ENCODE results near the gene TCFL5.
"Not testable (repeated sequence)": the region's sequence is repeated elsewhere in the genome, so short reads cannot be mapped to it uniquely, and the experiment has no call there.

TCFL5 gene

DNA sequence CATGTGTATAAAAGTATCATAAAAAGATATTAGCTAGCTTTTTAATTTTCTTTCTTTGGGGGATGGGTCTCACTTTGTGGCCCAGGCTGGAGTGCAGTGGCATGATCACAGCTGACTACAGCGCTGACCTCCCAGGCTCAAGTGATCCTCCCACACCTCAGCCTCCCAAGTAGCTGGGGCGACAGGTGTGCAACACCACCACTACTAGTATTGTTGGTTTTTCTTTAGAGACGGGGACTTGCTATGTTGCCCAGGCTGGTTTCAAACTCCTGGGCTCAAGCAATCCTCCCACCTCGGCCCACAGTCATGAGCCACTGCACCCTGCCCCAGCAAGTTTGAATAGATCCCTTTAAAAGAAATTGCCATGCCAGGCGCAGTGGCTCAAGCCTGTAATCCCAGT, 6.5 kb downstream of the TCFL5 start:
- DNase-seq (ENCODE audit: low spot score), result no peak

- DNase-seq (ENCODE audit: low spot score), result no peak
Measured at GRCh38 chr20:62854121-62854520, 7.5 kb downstream of the TCFL5 start.

- DNase-seq (ENCODE audit: low spot score), result not testable (repeated sequence)
Measured at GRCh38 chr20:62853304-62853703, 8.3 kb downstream of the TCFL5 start.

DNA sequence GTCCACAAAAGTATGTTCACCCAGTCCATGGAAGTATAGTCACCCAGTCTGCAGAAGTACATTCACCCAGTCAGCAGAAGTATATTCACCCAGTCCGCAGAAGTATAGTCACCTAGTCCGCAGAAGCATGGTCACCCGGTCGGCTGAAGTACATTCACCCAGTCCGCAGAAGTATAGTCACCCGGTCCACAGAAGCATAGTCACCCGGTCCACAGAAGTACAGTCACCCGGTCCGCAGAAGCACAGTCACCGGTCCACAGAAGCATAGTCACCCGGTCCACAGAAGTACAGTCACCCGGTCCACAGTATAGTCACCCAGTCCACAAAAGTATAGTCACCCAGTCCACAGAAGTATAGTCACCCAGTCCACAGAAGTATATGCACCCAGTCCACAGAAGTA, 8.8 kb downstream of the TCFL5 start:
- no peak for DNase-seq (ENCODE audit: low spot score)

DNA sequence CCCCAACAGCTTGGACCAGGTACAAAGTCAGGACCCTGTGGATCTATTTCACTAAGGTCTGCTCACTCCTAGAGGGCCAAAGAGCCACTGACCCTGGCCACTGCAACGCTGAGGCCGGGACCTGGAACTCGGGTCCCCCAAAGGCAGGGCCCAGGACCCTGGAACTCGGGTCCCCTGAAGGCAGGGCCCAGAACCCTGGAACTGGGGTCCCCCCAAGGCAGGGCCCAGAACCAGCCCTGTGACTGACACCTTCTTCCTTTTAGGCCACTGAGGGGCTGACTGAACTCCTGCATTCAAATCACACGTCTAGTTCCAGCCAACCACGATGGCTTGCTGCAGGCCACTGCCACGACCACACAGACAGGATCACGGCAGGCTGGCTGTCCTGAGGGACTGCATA, 9.4 kb downstream of the TCFL5 start:
- no peak for DNase-seq (ENCODE audit: low spot score)

DNA sequence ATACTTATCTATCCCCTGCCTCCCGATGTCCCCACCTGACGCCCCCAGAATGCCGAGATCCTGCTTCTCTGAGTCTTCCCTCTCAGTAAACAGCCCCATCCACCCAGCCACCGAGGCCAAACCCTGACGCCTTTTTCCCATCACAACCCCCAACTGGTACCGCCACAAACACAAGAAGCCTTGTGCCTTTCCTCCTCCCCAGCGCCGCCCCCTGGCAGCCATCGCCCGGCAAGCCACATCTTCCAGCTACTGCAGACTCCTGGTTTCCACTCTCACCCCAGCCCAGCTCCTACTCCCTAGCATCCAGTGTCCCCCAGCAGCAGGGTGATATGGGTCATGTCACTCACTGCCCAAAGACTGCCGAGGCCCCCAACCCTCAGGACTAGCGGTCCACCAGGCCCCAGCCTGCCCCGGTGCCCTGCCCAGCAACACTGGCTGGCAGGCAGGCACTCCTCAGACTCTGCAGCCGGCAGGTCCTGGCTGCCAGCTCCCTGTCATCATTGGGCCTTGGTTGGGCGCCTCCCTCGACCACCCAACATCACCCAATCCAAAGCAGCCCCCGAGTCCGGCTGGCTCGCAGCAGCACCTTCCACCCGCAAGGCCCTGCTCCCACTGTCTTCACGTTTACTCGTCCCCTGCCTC, 11.2 kb downstream of the TCFL5 start:
- DNase-seq (ENCODE audit: low spot score), result peak; percentile 88

DNA sequence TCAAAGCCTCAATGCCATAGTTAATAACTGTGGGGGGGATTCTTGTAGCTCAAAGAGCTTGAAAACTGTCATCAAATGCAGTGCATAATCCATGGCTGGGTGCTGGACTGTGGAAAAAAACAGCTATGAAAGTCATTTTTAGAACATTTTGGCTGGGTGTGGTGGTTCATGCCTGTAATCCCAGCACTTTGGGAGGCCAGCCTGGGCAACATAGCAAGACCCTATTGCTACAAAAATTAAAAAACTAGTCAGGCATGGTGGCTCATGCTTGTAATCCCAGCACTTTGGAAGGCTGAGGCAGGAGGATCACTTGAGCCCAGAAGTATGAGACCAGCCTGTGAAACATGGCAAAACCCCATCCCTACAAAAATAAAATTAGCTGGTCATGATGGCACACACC, 12.2 kb downstream of the TCFL5 start:
- DNase-seq (ENCODE audit: low spot score), result no peak

- DNase-seq (ENCODE audit: low spot score), result not testable (repeated sequence)
Measured at GRCh38 chr20:62848917-62849316, 12.7 kb downstream of the TCFL5 start.

GRCh38 chr20:62846166-62846890, 15.3 kb downstream of the TCFL5 start:
- no peak for DNase-seq (ENCODE audit: low spot score)

DNA sequence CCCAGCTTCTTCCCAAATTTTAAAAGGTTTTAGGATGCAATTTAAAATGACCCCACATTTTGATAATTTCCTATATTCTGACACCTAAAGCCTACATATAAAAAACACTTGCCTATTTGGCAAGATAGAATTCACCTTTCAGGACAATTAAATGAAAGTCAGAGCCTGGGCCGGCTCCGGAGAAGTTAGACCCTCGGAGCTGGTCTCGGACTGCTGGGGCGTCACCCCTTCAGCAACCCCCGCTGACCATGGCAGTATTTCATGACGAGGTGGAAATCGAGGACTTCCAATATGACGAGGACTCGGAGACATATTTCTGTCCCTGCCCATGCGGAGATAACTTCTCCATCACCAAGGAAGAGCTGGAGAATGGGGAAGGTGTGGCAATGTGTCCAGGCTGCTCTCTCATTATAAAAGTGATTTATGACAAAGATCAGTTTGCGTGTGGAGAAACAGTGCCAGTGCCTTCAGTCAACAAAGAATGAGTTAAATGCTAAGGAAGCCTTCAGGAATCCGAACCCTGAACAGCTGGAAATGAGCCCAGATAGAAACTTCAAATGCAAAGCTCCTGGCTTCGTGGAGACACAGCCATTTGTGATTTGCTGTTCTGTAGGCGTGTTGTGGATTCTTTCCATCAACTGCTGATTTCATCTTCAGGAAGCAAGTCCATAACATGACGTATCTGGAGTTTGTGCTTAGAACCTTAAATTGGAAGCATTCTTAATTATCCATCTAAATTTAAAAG, 16.0 kb downstream of the TCFL5 start:
- DNase-seq (ENCODE audit: low spot score), result no peak

GRCh38 chr20:62844182-62844581, 17.4 kb downstream of the TCFL5 start:
- no peak for DNase-seq (ENCODE audit: low spot score)

- DNase-seq (ENCODE audit: low spot score), result no peak
Measured at GRCh38 chr20:62843656-62844055, 18.0 kb downstream of the TCFL5 start.

- no peak for DNase-seq (ENCODE audit: low spot score)
Measured at GRCh38 chr20:62841705-62842212, 19.9 kb downstream of the TCFL5 start.

GRCh38 chr20:62840244-62841197, 21.1 kb downstream of the TCFL5 start:
- DNase-seq (ENCODE audit: low spot score), result no peak

GRCh38 chr20:62839816-62840215, 21.8 kb downstream of the TCFL5 start:
- DNase-seq (ENCODE audit: low spot score), result no peak

DNA sequence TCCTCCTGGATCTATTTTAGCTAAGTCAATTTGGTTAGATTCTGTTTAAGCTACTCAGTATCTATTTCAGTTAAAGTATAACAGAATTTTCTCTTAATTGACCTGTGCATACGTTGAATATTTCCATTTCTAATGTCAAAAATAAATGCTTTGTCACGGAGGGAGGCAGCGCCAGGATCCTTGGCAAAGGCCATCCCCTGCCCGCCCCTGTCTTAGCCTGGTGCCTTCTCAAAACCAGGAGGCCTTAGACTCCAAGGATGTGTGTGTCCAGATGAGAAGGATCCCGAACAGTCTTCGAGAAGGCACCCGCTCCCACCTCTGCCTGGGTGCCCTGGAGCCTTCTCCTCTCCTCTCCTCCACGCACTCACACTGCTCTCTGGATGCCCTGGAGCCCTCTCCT, 22.4 kb downstream of the TCFL5 start:
- DNase-seq (ENCODE audit: low spot score), result no peak

- no peak for DNase-seq (ENCODE audit: low spot score)
Measured at GRCh38 chr20:62838128-62838891, 23.3 kb downstream of the TCFL5 start.

DNA sequence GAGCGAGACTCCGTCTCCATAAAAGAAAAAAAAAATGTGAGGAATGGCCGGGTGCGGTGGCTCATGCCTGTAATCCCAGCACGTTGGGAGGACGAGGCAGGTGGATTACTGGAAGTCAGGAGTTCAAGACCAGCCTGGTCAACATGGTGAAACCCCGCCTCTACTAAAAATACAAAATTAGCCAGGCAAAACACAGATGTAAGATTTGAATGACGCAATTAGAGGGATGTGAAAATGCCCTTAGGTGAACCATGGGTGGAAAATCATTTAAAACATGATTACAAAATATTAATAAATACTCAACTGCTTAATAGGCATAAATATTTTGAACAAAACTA, 23.9 kb downstream of the TCFL5 start:
- DNase-seq (ENCODE audit: low spot score), result no peak

- no peak for DNase-seq (ENCODE audit: low spot score)
Measured at GRCh38 chr20:62836967-62837490, 24.6 kb downstream of the TCFL5 start.

GRCh38 chr20:62835931-62836861, 25.4 kb downstream of the TCFL5 start:
- DNase-seq (ENCODE audit: low spot score), result no peak
